Measurements from ENCODE around the gene WNT4.

- TF ChIP-seq, protein P1, sequence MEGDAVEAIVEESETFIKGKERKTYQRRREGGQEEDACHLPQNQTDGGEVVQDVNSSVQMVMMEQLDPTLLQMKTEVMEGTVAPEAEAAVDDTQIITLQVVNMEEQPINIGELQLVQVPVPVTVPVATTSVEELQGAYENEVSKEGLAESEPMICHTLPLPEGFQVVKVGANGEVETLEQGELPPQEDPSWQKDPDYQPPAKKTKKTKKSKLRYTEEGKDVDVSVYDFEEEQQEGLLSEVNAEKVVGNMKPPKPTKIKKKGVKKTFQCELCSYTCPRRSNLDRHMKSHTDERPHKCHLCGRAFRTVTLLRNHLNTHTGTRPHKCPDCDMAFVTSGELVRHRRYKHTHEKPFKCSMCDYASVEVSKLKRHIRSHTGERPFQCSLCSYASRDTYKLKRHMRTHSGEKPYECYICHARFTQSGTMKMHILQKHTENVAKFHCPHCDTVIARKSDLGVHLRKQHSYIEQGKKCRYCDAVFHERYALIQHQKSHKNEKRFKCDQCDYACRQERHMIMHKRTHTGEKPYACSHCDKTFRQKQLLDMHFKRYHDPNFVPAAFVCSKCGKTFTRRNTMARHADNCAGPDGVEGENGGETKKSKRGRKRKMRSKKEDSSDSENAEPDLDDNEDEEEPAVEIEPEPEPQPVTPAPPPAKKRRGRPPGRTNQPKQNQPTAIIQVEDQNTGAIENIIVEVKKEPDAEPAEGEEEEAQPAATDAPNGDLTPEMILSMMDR (IDR thresholded peaks at IDR 0.05): no peak
- TF ChIP-seq POLR2A (IDR thresholded peaks at IDR 0.05; ENCODE audit: low read depth): no peak
These were observed 31.8 kb downstream of the WNT4 start for GRCh38 chr1:22111115-22111514.

Data from esophagus muscularis mucosa (tissue), 3 donors.